Activated T-cell treated with anti-CD3 and anti-CD28 coated beads for 4 hours (primary cell): ENCODE data around the gene TIMP4.

ENCODE experiments used
- DNase-seq: peaks from one replicate; pipeline ENCODE4 v3.0.0-alpha.2; 2020

TIMP4 gene

GRCh38 chr3:12185172-12185710, 26.5 kb upstream of the TIMP4 start:
- no peak for DNase-seq

- no peak for DNase-seq
Observed at GRCh38 chr3:12184541-12184940, 25.8 kb upstream of the TIMP4 start.

- no peak for DNase-seq
Observed at GRCh38 chr3:12182687-12183441, 24.2 kb upstream of the TIMP4 start.

- DNase-seq: no peak
Observed at GRCh38 chr3:12181806-12182205, 23.1 kb upstream of the TIMP4 start.

- no peak for DNase-seq
Observed at GRCh38 chr3:12181301-12181700, 22.6 kb upstream of the TIMP4 start.

- DNase-seq: no peak
Observed at GRCh38 chr3:12180631-12181030, 21.9 kb upstream of the TIMP4 start.

- DNase-seq: no peak
Observed at GRCh38 chr3:12180218-12180617, 21.5 kb upstream of the TIMP4 start.

- DNase-seq: no peak
Observed at GRCh38 chr3:12179441-12179840, 20.7 kb upstream of the TIMP4 start.

GRCh38 chr3:12178091-12178820, 19.5 kb upstream of the TIMP4 start:
- DNase-seq: no peak

GRCh38 chr3:12177126-12177525, 18.4 kb upstream of the TIMP4 start:
- DNase-seq: no peak

GRCh38 chr3:12175844-12176453, 17.2 kb upstream of the TIMP4 start:
- DNase-seq: no peak

- no peak for DNase-seq
Observed at GRCh38 chr3:12175137-12175593, 16.5 kb upstream of the TIMP4 start.

- no peak for DNase-seq
Observed at GRCh38 chr3:12170207-12170606, 11.5 kb upstream of the TIMP4 start.

GRCh38 chr3:12165909-12166308, 7.2 kb upstream of the TIMP4 start:
- DNase-seq: no peak

- no peak for DNase-seq
Observed at GRCh38 chr3:12159227-12159601, 502 bp upstream of the TIMP4 start.

GRCh38 chr3:12157026-12157425, 1.7 kb downstream of the TIMP4 start:
- no peak for DNase-seq

GRCh38 chr3:12155828-12156227, 2.9 kb downstream of the TIMP4 start:
- DNase-seq: no peak

- DNase-seq: no peak
Observed at GRCh38 chr3:12155264-12155663, 3.4 kb downstream of the TIMP4 start.

GRCh38 chr3:12154151-12154550, 4.6 kb downstream of the TIMP4 start:
- no peak for DNase-seq

GRCh38 chr3:12150112-12150511, 8.6 kb downstream of the TIMP4 start:
- DNase-seq: no peak

- no peak for DNase-seq
Observed at GRCh38 chr3:12149029-12149428, 9.7 kb downstream of the TIMP4 start.

- DNase-seq: no peak
Observed at GRCh38 chr3:12148183-12148940, 10.3 kb downstream of the TIMP4 start.
